GM18502 (cell line): ENCODE results near the gene CENPP.
A peak's percentile ranks its signal among the peaks of the same experiment; 100 is the strongest.
"Not testable (repeated sequence)": the region's sequence is repeated elsewhere in the genome, so short reads cannot be mapped to it uniquely, and the experiment has no call there.

ENCODE experiments used
- ATAC-seq: cut with Tn5 transposase; IDR thresholded peaks from one replicate; pipeline ENCODE4 v1.9.1; 2021; ENCODE audit warnings: mild to moderate bottlenecking; ENCODE audit not compliant: unreplicated experiment, poor library complexity

CENPP gene

GRCh38 chr9:92571871-92572270 is 246.1 kb downstream of the CENPP start:
- not testable (repeated sequence) for ATAC-seq

- not testable (repeated sequence) for ATAC-seq
Measured at GRCh38 chr9:92573612-92574011, 247.9 kb downstream of the CENPP start.

GRCh38 chr9:92576175-92576574 is 250.4 kb downstream of the CENPP start:
- ATAC-seq, result no peak

DNA sequence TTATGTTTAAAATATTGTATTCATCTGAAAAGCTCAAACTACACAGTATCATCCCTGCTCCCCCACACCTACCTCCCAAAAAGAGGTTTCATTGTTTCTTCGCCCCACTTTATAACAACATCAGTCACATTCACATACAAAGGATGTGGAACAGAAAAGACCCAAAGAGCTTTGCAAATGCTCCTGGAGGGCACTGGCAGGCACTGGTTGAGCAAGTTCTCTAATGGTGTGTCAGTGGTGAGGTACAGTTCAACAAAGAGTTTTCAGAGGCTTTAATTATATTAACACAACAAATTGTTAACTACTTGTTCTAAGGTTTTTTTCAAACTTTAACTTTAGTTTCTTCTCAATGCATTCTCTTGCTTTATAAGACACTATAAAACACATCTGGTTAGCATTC is 264.2 kb downstream of the CENPP start:
- ATAC-seq, result no peak

- ATAC-seq, result no peak
Measured at GRCh38 chr9:92590377-92590776, 264.6 kb downstream of the CENPP start.

DNA sequence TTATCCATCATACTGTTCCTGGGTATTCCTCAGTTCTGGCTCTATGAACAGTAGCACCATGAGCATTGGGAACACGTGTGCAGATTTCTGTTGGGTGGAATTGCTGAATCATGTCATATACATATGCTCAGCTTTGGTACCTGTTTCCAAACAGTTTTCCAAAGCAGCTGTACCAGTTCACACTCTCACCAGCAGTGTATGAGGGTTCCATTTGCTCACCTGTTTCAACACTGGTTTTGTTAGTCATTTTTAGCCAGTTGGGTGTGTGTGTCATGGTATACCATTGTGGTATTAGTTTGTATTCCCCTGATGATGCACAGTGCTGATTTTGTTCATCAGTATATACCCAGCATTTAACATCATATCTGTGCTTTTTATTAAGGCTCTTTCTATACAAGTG is 266.8 kb downstream of the CENPP start:
- ATAC-seq, result no peak

GRCh38 chr9:92592946-92593861 is 267.5 kb downstream of the CENPP start:
- ATAC-seq, result no peak

DNA sequence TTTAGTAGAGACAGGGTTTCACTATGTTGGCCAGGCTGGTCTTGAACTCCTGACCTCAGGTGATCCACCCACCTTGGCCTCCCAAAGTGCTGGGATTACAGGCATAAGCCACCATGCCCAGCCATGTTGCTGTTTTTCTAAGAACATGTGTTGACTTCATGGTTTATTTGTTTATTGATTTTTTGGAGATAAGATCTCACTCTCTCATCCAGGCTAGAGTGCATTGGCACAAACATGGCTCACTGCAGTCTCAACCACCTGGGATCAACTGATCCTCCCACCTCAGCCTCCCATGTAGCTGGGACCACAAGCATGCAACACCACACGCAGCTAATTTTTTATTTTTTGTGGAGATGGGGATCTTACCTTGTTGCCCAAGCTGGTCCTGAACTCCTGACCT is 269.3 kb downstream of the CENPP start:
- not testable (repeated sequence) for ATAC-seq

GRCh38 chr9:92595930-92596329 is 270.2 kb downstream of the CENPP start:
- ATAC-seq, result no peak

GRCh38 chr9:92598382-92598781 is 272.6 kb downstream of the CENPP start:
- no peak for ATAC-seq

GRCh38 chr9:92599938-92600461 is 274.2 kb downstream of the CENPP start:
- ATAC-seq, result no peak

DNA sequence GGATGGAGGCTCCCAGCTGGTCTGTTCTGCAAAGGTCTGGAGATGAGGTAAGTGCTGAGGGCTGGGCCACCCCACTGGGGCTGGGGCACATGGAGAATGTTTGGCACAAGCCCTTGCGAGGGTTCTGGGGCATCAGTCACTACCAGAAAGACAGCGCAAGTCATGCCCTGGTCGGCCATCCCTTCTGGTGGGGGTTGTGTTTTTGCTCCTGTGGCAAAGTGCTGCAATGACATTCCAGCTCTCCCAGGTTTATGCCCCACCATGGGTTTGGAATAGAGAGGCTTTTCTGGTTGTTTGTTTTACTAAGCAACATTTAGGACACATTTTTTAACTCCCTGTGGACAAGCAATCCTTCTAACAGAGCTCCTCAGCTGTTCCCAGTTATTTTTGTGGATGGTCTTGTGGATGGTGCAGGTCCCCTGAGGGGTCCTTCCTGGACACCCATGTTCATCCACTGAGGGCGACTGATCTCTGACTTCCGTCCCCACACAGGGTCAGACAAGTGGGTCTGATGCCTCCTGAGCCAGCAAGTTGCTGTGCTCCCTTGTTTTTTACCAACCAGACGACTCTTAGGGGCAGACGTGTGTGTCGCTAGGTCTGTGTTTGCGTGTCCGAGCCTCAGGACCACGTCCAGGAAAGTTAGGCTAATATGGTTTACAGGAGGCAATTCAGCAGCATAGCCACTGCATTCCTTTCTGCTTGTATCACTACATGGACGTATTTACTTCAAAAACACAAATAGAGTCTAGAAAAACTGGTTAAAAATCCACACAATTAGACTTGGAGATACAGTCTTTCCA is 274.9 kb downstream of the CENPP start:
- ATAC-seq, result no peak

- ATAC-seq, result no peak
Measured at GRCh38 chr9:92601451-92601850, 275.7 kb downstream of the CENPP start.

- ATAC-seq, result no peak
Measured at GRCh38 chr9:92602413-92602812, 276.7 kb downstream of the CENPP start.

DNA sequence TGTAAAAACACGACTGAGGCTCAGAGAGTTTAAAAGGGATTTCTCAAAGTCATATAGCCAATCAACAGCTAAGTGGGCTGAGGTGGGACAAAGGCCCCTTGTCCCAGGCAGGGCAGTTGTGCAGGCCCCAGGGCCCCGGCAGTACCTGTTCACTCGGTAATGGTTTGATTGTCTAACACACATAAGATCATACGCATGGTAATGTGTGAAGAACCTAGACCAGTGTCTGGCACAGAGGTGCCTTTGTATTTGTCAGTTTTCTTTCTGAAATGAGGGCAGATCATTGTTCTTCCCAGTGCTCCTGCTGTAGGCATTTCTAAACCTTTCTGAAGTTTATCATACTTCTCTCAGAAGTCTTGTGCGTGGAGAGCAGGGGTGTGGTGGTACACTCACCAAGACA is 277.3 kb downstream of the CENPP start:
- ATAC-seq, result no peak

- no peak for ATAC-seq
Measured at GRCh38 chr9:92603990-92604389, 278.2 kb downstream of the CENPP start.

GRCh38 chr9:92605224-92605623 is 279.5 kb downstream of the CENPP start:
- no peak for ATAC-seq

DNA sequence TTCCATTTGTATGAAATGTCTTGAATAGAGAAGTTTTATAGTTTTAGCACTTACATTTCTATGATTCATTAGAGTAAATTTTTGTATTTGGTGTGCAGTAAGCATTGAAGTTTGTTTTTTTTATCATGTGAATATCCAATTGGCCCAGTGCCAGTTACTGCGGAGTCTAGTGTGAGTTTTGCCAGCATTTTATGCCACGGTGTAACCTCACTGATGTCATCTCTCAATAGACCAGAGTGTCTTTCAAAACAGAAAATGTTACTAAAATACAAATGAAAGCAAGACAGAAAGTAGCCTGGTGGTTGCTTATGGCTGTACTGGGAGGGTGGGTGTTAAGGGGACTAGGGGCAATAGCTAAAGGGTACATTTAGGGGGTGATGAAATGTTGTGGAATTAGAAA is 281.3 kb downstream of the CENPP start:
- peak; percentile 59 for ATAC-seq

DNA sequence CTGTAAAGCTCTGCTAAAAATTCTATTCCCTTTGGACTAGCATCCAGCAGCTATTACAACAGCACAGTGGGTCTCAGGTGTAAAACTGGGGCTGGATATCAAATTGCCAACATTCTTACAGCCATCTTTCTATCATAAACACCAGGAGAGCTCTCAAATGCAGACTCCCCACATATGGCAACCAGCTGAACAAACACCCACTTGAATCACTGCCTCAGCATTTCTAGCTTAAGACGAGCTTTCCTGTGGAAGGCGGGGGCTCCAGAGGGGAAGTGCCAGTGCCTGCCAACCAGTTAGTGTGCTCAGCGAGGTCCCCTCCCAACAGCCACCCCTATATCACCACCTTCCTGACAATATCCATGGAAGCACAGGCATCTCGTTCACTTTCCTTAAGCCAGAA is 282.0 kb downstream of the CENPP start:
- no peak for ATAC-seq

GRCh38 chr9:92608241-92608908 is 282.6 kb downstream of the CENPP start:
- ATAC-seq, result no peak
